ENCODE measurements around the gene B4GALT6.

- TF ChIP-seq CTCF (conservative IDR thresholded peaks at IDR 0.05; ENCODE audit: low read depth, low read length) = no peak
- TF ChIP-seq POLR2A (IDR thresholded peaks at IDR 0.05; ENCODE audit: low read depth, low read length) = no peak
- TF ChIP-seq ELK1 (IDR thresholded peaks at IDR 0.05; ENCODE audit: borderline replicate concordance, low read depth, low read length) = no peak
- no peak for TF ChIP-seq RFX5 (IDR thresholded peaks at IDR 0.05; ENCODE audit: low read depth, low read length)
- TF ChIP-seq MAZ (IDR thresholded peaks at IDR 0.05; ENCODE audit: borderline replicate concordance, low read depth, low read length) = no peak
- no peak for TF ChIP-seq SMC3 (IDR thresholded peaks at IDR 0.05; ENCODE audit: low read depth, low read length)
- TF ChIP-seq CHD1 (IDR thresholded peaks at IDR 0.05; ENCODE audit: low read depth, low read length) = no peak
- TF ChIP-seq RAD21 (IDR thresholded peaks at IDR 0.05; ENCODE audit: low read length) = no peak
- no peak for TF ChIP-seq CEBPB (IDR thresholded peaks at IDR 0.05; ENCODE audit: low read depth, low read length)
- no peak for TF ChIP-seq USF2 (IDR thresholded peaks at IDR 0.05; ENCODE audit: low read depth, low read length)
- no peak for TF ChIP-seq RCOR1 (IDR thresholded peaks at IDR 0.05; ENCODE audit: insufficient replicate concordance, low read length)
- TF ChIP-seq FOS (IDR thresholded peaks at IDR 0.05; ENCODE audit: low read depth, low read length) = no peak
Measured at GRCh38 chr18:31645411-31645810, 39.0 kb downstream of the B4GALT6 start.
